Trophoblast cell (in vitro differentiated cells and primary cell): Measurements from ENCODE around the gene PKP4.

Experiments used
- DNase-seq, 2 donors: peaks; one replicate each; pipeline ENCODE4 v3.0.0-alpha.2; 2016
- H2AFZ ChIP-seq: 2 replicates; pipeline ENCODE4 v1.6.1; 2013; ENCODE audit warnings: low read length, moderate library complexity, mild to moderate bottlenecking; ENCODE audit not compliant: insufficient read depth, poor library complexity
- H2AK5ac ChIP-seq: 2 replicates; pipeline ENCODE4 v1.6.1; 2013; ENCODE audit warnings: mild to moderate bottlenecking, low read length
- H2BK120ac ChIP-seq: 2 replicates; pipeline ENCODE4 v1.6.1; 2013; ENCODE audit warnings: low read length, mild to moderate bottlenecking, moderate library complexity; ENCODE audit not compliant: insufficient read depth, poor library complexity
- H2BK12ac ChIP-seq: 2 replicates; pipeline ENCODE4 v1.6.1; 2013; ENCODE audit warnings: mild to moderate bottlenecking, low read length, moderate library complexity
- H2BK5ac ChIP-seq: 2 replicates; pipeline ENCODE4 v1.6.1; 2013; ENCODE audit warnings: low read length, low read depth, moderate library complexity, mild to moderate bottlenecking; ENCODE audit not compliant: poor library complexity
- H3K14ac ChIP-seq: 2 replicates; pipeline ENCODE4 v1.6.1; 2013; ENCODE audit warnings: mild to moderate bottlenecking, low read length
- H3K18ac ChIP-seq: 2 replicates; pipeline ENCODE4 v1.6.1; 2013; ENCODE audit warnings: mild to moderate bottlenecking, low read length
- H3K23ac ChIP-seq: 2 replicates; pipeline ENCODE4 v1.6.1; 2013; ENCODE audit warnings: low read length
- H3K27ac ChIP-seq: 2 replicates; pipeline ENCODE4 v1.5.1; 2013; ENCODE audit warnings: low read depth, mild to moderate bottlenecking, inconsistent platforms, low read length, moderate library complexity
- H3K27me3 ChIP-seq: 2 replicates; pipeline ENCODE4 v1.6.1; 2013; ENCODE audit warnings: inconsistent platforms, mild to moderate bottlenecking, low read length, moderate library complexity; ENCODE audit not compliant: insufficient read depth
- H3K36me3 ChIP-seq, 2 experiments: 1 replicate in 1 of 2; 2 replicates in 1 of 2; pipeline ENCODE4 v1.6.1; 2013; ENCODE audit warnings: low read length in 2 of 2, mild to moderate bottlenecking in 2 of 2, moderate library complexity in 1 of 2; ENCODE audit not compliant: insufficient read depth in 2 of 2, control insufficient read depth in 1 of 2
- H3K4ac ChIP-seq: 2 replicates; pipeline ENCODE4 v1.6.1; 2013; ENCODE audit warnings: low read depth, mild to moderate bottlenecking, low read length, moderate library complexity
- H3K4me1 ChIP-seq, 2 experiments: 1 replicate in 1 of 2; 2 replicates in 1 of 2; pipeline ENCODE4 v1.6.1; 2013; ENCODE audit warnings: low read length in 2 of 2, mild to moderate bottlenecking in 2 of 2, moderate library complexity in 1 of 2; ENCODE audit not compliant: insufficient read depth in 2 of 2, control insufficient read depth in 1 of 2
- H3K4me2 ChIP-seq: 2 replicates; pipeline ENCODE4 v1.6.1; 2013; ENCODE audit warnings: inconsistent platforms, mild to moderate bottlenecking, low read length, moderate library complexity
- H3K4me3 ChIP-seq: 2 replicates; pipeline ENCODE4 v1.5.1; 2013; ENCODE audit warnings: mild to moderate bottlenecking, low read depth, low read length, inconsistent platforms
- H3K79me1 ChIP-seq: one replicate; pipeline ENCODE4 v1.6.1; 2013; ENCODE audit warnings: low read length
- H3K79me2 ChIP-seq: 2 replicates; pipeline ENCODE4 v1.6.1; 2013; ENCODE audit warnings: low read length, mild to moderate bottlenecking; ENCODE audit not compliant: control insufficient read depth, insufficient read depth, poor library complexity
- H3K9ac ChIP-seq: 2 replicates; pipeline ENCODE4 v1.6.1; 2013; ENCODE audit warnings: mild to moderate bottlenecking, low read length
- H3K9me3 ChIP-seq: 2 replicates; pipeline ENCODE4 v1.6.1; 2013; ENCODE audit warnings: low read depth, mild to moderate bottlenecking, control low read depth, inconsistent platforms, low read length; ENCODE audit not compliant: insufficient read depth
- H4K12ac ChIP-seq: 2 replicates; pipeline ENCODE4 v1.6.1; 2013; ENCODE audit warnings: low read depth, mild to moderate bottlenecking, low read length, moderate library complexity
- H4K8ac ChIP-seq: 2 replicates; pipeline ENCODE4 v1.6.1; 2013; ENCODE audit warnings: low read depth, mild to moderate bottlenecking, low read length, moderate library complexity
- H4K91ac ChIP-seq: one replicate; pipeline ENCODE4 v1.6.1; 2013; ENCODE audit warnings: low read depth, mild to moderate bottlenecking, low read length, moderate library complexity
- WGBS: extraction: QIAGEN DNeasy Blood & Tissue Kit; methylation state at CpG from one replicate; pipeline ENCODE4 v1.1.7; 2013; ENCODE audit warnings: missing lambda C conversion rate; ENCODE audit not compliant: insufficient read length, insufficient coverage; ENCODE audit errors: extremely low coverage; 5-methylcytosine and 5-hydroxymethylcytosine counted together

PKP4 gene

GRCh38 chr2:158460632-158461297 lies 4.0 kb downstream of the PKP4 start:
- H3K4me3 ChIP-seq: no peak overlapping the region

GRCh38 chr2:158463496-158464095 lies 6.8 kb downstream of the PKP4 start:
- no peak overlapping the region for H3K14ac ChIP-seq
- H2AFZ ChIP-seq: no peak overlapping the region
- H3K27me3 ChIP-seq: no peaks in the 10 kb centered on the region
- no peak overlapping the region for H2BK5ac ChIP-seq
- DNase-seq: peak; percentile 69 to 86
- no peak overlapping the region for H2BK12ac ChIP-seq
- H3K4me3 ChIP-seq: no peak overlapping the region
- H2BK120ac ChIP-seq: no peak overlapping the region
- H3K9ac ChIP-seq: no peak overlapping the region
- no peak overlapping the region for H3K23ac ChIP-seq
- peak overlapping the region; percentile 71 for H3K27ac ChIP-seq
- H3K79me1 ChIP-seq: no peaks in the 10 kb centered on the region
- H3K36me3 ChIP-seq: peaks cover 0 to 1% of the 10 kb centered on the region in 2 experiments
- no peaks in the 10 kb centered on the region for H3K9me3 ChIP-seq
- H3K4ac ChIP-seq: no peak overlapping the region
- H3K18ac ChIP-seq: no peak overlapping the region
- no peak overlapping the region for H4K91ac ChIP-seq
- H3K79me2 ChIP-seq: peaks cover 3% of the 10 kb centered on the region
- H4K8ac ChIP-seq: no peak overlapping the region
- no peak overlapping the region for H4K12ac ChIP-seq
- H3K4me1 ChIP-seq: peaks cover 0 to 7% of the 10 kb centered on the region in 2 experiments
- peak overlapping the region; percentile 8 for H3K4me2 ChIP-seq
- no peak overlapping the region for H2AK5ac ChIP-seq
- WGBS: no CpG with 5 or more reads among the region's 6 CpGs

More at GRCh38 chr2:158460632-158461297, 4.0 kb downstream of the PKP4 start:
- H2BK5ac ChIP-seq: no peak overlapping the region
- no CpG with 5 or more reads among the region's 3 CpGs for WGBS
- no peak overlapping the region for H3K4me2 ChIP-seq
- H3K18ac ChIP-seq: no peak overlapping the region
- H4K8ac ChIP-seq: no peak overlapping the region
- H3K23ac ChIP-seq: no peak overlapping the region
- peak overlapping the region; percentile 10 for H3K4ac ChIP-seq
- H3K27me3 ChIP-seq: no peaks in the 10 kb centered on the region
- H2BK120ac ChIP-seq: no peak overlapping the region
- peaks cover 12% of the 10 kb centered on the region for H3K79me2 ChIP-seq
- DNase-seq: no peak
- H2AK5ac ChIP-seq: no peak overlapping the region
- H3K4me1 ChIP-seq: peaks cover 0 to 16% of the 10 kb centered on the region in 2 experiments
- no peak overlapping the region for H3K27ac ChIP-seq
- no peak overlapping the region for H4K91ac ChIP-seq
- H2AFZ ChIP-seq: no peak overlapping the region
- H4K12ac ChIP-seq: no peak overlapping the region
- no peak overlapping the region for H3K9ac ChIP-seq
- no peak overlapping the region for H3K14ac ChIP-seq
- peaks cover 0 to 1% of the 10 kb centered on the region in 2 experiments for H3K36me3 ChIP-seq
- H3K79me1 ChIP-seq: peaks cover 11% of the 10 kb centered on the region
- H3K9me3 ChIP-seq: no peaks in the 10 kb centered on the region
- no peak overlapping the region for H2BK12ac ChIP-seq

GRCh38 chr2:158464426-158465281 lies 7.9 kb downstream of the PKP4 start:
- Histone ChIP-seq H4K91ac (no peak overlapping the region), H2BK5ac (no peak overlapping the region), H4K8ac (no peak overlapping the region), H3K36me3 (peaks cover 0 to 1% of the 10 kb centered on the region in 2 experiments), H3K27me3 (no peaks in the 10 kb centered on the region), H3K9me3 (no peaks in the 10 kb centered on the region), H3K79me2 (peaks cover 5% of the 10 kb centered on the region), H3K4me2 (no peak overlapping the region), H4K12ac (no peak overlapping the region), H3K27ac (no peak overlapping the region), H2AFZ (no peak overlapping the region), H2AK5ac (no peak overlapping the region), H3K4me3 (no peak overlapping the region), H2BK12ac (no peak overlapping the region), H3K79me1 (no peaks in the 10 kb centered on the region), H2BK120ac (no peak overlapping the region), H3K4ac (peak overlapping the region; percentile 62), H3K14ac (no peak overlapping the region), H3K23ac (no peak overlapping the region), H3K9ac (no peak overlapping the region), H3K4me1 (peaks cover 0 to 5% of the 10 kb centered on the region in 2 experiments), H3K18ac (no peak overlapping the region)
- WGBS: no CpG with 5 or more reads among the region's 4 CpGs
- DNase-seq: peak in 1 of 2 donors; percentile 29

- Histone ChIP-seq H2BK12ac (no peak overlapping the region), H3K79me2 (peaks cover 5% of the 10 kb centered on the region), H2AK5ac (no peak overlapping the region), H4K8ac (no peak overlapping the region), H2AFZ (no peak overlapping the region), H3K14ac (no peak overlapping the region), H3K27me3 (no peaks in the 10 kb centered on the region), H2BK120ac (no peak overlapping the region), H3K4ac (peak overlapping the region; percentile 27), H3K4me2 (no peak overlapping the region), H3K18ac (no peak overlapping the region), H3K4me1 (peaks cover 0 to 3% of the 10 kb centered on the region in 2 experiments), H3K9me3 (no peaks in the 10 kb centered on the region), H4K12ac (no peak overlapping the region), H3K79me1 (no peaks in the 10 kb centered on the region), H3K36me3 (peaks cover 0 to 2% of the 10 kb centered on the region in 2 experiments), H3K4me3 (no peak overlapping the region), H3K27ac (no peak overlapping the region), H4K91ac (no peak overlapping the region), H2BK5ac (no peak overlapping the region), H3K23ac (no peak overlapping the region), H3K9ac (no peak overlapping the region)
- DNase-seq: no peak
- WGBS: 100% methylated on average over 2 of the region's 4 CpGs
These were observed 10.5 kb downstream of the PKP4 start for GRCh38 chr2:158467248-158467647.
